GM18499 (cell line): ENCODE measurements around the gene EYS.

Experiments used
- ATAC-seq: cut with Tn5 transposase; IDR thresholded peaks from one replicate; pipeline ENCODE4 v1.9.1; 2021; ENCODE audit warnings: moderate number of reproducible peaks; ENCODE audit not compliant: insufficient read depth, unreplicated experiment

The EYS gene

DNA sequence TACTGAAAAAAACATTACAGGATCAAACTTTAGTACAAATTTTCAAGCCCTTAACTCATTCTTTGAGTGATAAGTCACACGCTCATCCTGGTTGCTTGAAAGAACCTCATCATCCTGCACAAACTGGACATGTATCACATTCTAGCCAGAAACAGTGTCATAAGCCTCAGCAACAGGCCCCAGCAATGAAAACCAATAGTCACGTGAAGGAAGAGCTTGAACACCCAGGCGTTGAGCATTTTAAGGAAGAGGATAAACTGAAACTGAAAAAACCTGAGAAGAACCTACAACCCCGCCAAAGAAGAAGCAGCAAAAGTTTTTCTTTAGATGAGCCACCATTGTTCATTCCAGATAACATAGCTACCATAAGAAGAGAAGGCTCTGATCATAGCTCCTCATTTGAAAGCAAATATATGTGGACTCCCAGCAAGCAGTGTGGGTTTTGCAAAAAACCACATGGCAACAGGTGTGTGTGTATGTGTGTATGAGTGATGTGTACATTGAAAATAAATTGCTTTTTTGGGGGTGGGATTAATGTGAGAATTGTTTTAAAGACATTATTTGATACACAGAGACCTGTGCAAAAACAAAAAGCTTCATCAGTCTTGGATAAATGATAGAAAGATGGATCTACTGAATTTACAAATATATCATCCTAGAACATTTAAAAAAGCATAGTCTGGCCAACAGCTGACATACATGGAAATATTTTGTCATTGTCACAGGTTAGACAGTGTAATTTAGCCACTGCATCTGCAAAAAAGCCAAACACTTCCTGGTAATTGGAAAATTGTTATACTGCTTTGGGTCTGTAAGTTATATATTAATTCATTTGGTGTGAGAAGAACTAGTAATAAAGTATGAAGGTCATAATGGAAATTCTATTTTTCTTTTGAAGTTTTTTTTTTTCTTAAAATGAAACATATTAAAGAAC is 2021.3 kb downstream of the EYS start:
- ATAC-seq: peak; percentile 50

DNA sequence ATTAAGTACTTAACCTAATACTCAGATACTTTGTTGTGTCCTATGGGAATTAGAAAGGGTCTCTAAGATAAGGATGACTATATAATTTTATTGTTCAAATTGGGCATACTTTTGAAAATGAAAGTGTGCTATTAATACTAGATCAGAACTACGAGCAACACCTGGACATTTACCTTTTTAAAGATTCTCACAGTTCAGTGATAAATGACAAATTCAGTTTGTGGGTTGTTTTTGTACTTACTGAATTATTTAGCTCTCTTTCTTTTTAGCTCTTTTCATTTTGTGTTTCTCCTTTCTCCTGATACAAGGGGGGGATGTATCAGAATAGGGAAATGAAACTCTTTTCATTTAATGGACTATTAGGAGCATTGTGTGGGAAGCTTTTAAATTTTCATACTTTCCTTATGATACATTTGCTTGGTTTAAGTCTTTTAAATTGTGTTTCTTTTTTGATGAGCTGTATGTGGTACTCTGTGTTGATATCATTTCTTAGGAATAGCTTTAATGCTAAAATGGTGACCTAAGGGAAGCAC is 2023.9 kb downstream of the EYS start:
- ATAC-seq: no peak

DNA sequence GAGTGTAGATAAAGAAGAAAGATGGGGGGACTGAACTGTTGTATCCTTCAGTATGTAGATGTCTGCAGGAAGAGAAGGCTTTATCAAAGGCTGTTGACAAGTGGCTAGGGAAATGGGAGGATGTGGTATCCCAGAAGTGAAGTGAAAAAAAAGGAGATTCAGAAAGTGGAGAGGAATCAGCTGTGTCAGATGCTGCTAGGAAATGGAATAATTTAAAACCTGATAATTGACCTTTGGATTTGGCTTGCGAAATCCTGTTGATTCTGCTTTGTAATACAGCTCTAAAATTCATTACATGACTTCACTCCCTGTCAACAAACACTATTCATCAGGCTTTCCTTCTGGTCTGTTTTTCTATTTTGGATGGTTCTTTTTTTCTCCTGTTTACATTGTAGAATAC is 2029.7 kb downstream of the EYS start:
- ATAC-seq: no peak

DNA sequence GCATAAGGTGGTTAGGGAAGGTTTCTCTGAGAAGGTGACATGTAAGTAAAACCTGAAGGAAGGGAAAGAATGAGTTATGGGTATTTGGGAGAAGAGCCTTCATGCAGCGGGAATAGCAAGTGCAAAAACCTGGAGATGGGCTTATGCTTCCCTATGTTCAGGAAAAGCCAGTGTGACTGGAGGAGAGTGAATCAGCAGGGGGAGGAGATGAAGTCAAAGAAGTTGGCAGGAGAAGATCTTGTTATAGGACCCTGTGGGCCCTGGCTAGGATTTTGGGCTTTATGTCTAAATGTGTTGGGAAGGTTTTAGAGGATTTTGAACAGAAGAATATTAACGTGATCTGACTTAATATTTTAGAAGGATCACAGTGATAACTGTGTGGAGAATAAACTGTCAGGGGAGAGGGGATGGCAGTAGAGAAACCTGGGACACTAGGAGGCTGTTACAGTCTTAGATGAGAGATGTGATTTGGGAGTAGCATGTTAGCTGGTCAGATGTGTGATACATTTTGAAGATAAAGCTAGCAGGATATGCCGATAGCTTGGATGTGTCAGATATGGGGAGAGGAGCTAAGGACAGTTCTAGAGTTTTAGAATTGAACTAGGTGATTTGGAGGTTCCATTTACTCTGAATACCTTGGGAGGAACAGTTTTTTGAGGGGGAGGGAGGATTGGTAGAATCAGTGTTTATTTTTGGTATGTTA is 2030.5 kb downstream of the EYS start:
- no peak for ATAC-seq

DNA sequence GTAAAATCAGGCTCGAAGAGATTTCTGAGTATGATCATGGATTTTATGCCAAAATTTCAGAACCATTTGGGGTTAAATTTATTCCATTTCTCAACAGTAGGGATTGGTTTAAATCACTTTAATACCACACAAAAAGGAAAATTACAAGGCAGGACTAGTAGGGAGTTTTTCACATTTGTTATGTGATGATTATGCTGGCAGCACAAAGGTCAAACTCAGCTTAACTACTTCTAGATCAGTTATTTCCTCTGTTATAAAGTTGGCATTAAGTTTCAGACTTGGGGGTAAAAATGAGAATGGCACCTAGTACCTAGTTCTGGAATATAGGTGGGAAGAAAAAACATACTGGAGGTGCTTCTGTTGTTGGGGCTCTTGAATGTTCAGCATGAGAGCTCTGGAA is 2031.9 kb downstream of the EYS start:
- no peak for ATAC-seq

DNA sequence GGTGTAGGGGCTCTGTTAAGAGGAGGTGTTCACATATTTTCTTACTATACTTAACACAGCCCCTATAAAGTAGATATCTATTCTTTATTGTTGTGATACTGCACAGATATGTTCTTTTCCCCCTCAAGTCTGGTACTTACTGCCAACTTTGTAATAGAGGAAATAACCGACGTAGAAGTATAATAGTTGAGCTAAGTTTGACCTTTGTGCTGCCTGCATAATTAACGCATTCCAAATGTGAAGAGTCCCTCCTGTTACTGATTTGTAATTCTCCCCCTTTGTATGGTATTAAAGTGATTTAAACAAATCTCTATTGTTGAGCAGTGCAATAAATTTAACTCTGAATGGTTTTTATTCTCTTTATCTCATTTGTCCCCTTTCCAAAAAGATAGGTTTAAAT is 2032.4 kb downstream of the EYS start:
- no peak for ATAC-seq

DNA sequence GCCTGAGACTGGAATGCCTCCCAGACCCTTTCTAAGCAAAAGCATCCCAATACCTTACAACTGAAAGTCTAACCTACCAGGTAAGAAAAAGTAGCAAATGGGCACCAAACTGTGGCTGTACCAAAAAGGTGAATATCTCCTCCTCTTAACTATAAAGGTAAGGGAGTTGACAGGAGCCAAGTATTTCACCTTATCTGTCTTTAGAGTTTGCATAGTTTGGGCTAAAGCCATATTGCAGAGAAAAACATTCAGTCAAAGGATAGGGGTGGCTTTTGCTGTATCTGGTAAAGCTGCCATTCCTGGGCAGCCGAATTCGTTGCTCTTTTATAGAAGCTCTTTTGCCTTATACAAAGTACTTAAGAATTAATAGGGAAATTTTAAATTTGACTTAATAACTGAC is 2033.3 kb downstream of the EYS start:
- no peak for ATAC-seq

DNA sequence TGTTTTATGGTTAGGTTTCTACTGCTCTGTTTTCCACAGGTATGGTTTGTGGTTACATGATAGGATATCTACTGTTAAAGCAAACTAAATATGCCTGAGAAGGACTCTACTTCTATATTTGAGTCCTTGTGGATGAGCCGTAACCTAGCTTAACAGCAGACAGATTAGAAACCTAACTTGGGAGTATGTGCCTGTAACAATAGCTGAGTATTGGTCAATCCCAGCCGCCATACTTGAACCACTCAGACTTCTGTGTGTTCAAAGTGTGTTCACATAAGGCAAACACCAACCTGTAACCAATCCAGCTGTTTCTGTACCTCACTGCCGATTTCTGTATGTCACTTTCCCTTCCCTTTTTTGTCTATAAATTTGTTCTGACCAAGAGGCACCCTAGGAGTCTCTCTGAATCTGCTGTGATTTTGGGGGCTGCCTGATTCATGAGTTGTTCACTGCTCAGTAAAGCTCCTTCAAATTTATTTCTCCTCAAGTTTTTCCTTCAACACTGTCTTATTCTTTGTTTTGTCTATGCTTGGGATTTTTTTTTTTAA is 2034.4 kb downstream of the EYS start:
- ATAC-seq: no peak

DNA sequence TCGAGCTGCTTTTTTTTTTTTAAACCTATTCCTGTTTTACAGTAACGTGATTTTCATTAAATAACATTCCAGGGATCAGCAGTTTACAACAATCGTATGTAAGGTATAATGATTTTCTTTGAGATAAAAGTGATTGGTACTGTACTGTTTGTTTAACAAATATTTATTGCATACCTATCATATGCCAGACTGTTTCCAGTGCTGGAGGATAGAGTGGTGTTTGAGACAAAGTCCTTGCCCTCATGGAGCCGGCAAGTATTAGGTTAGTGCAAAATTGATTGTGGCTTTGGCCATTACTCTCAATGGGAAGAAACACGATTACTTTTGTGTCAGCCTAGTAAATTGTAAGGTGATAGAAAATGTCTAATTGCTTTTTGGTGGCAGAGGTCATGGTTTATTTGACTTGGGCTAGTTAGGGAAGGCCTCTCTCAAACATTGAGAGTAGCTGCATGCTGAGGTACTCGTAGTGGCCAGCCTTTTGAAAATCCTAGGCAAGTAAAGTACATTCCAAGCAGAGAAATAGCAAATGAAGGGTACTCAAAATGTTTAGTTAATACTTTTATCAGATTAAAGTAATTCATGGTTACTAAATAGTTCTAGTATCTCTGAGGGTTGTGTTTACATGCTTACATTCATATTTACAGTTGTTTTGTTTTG is 2035.8 kb downstream of the EYS start:
- ATAC-seq: no peak
